Activated CD8-positive, alpha-beta memory T cell treated with anti-CD3 and anti-CD28 coated beads, Interleukin-2, amount 10 ng/mL, durations not matched to agents 7 days and 5 days (primary cell): ENCODE data around the gene GNLY. TPM values are rescaled to one million over a fixed set of nuclear protein-coding genes. Genes with fewer than 3 reads are reported as not detected.
"Not testable (repeated sequence)": the region's sequence is repeated elsewhere in the genome, so short reads cannot be mapped to it uniquely, and the experiment has no call there.

Experiments
- ATAC-seq: fragments of 150-1000 bp; cut with Tn5 transposase; one replicate; pipeline ENCODE4 v1.10.0; 2021; ENCODE audit warnings: moderate library complexity
- CTCF ChIA-PET: fragments of 350-600 bp; sonication (Branson Sonifier 250); formaldehyde crosslinking; loops from one replicate; lab custom pipeline; 2021; ENCODE audit warnings: antibody characterized with exemption; lab: Charles Lee
- DNase-seq: peaks from one replicate; pipeline ENCODE4 v3.0.0-alpha.2; 2020
- H3K27ac Mint-ChIP-seq: one replicate; pipeline ENCODE4 v1.8.0; 2021; ENCODE audit warnings: mild to moderate bottlenecking, mixed read lengths
- H3K27me3 Mint-ChIP-seq: one replicate; pipeline ENCODE4 v1.8.0; 2021; ENCODE audit warnings: mixed read lengths
- H3K36me3 Mint-ChIP-seq: one replicate; pipeline ENCODE4 v1.8.0; 2021; ENCODE audit warnings: mild to moderate bottlenecking, mixed read lengths
- H3K4me1 Mint-ChIP-seq: one replicate; pipeline ENCODE4 v1.8.0; 2021; ENCODE audit warnings: mixed read lengths
- H3K4me3 Mint-ChIP-seq: one replicate; pipeline ENCODE4 v1.8.0; 2021; ENCODE audit warnings: mild to moderate bottlenecking, moderate library complexity, mixed read lengths
- H3K9me3 Mint-ChIP-seq: one replicate; pipeline ENCODE4 v1.8.0; 2022; ENCODE audit warnings: low read depth, mixed read lengths
- total RNA-seq, 2 experiments: library from RNA; stranded (reverse); gene quantifications; one replicate each; pipeline ENCODE4 v1.2.3, GENCODE V29; 2021

GNLY gene
- total RNA-seq, 2 experiments from 2014 or later = 364 to 1,915 TPM

DNA sequence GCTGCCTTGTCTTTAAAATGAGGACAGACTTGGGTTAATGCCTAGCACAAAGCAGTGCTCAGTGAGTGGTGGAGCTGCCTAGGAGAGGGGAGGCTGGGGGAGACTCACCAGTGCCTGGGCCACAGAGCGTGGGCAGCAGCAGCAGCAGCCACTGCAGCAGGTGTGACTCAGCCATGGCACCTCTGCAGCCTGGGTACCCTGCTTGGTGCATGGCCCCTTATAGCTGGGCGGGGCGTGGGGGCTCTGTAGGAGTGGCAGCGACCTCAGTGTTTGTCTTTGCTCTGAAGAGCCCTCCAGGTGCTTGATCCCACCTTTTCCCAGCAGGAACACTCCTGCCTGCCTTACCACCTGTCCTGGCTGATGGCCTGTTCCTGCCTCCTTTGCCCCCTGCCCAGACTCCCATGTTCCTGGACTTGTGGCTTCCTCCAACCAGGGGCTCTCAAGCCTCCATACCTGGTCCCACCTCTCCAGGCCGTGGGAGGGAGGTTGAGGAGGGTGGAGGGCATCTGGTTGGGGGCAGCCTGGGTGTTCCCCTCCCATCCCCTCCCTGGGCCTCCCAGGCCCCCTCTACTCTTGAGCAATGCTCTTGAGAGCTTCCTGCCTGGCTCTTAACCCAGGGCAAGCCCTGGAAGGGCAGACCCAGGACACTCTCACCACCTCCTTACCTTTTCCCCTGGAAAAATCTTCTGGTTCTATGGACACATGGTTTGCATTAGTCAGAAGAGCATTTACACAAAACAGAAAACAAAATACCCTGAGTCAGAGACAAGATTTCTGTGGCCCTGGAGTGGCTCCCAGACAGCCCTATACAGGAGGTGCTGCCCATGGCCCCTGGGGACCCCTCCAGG lies 25.9 kb upstream of the GNLY start, which contains the start of gene SFTPB:
Gene SFTPB, minus strand, starts transcription at position 191 of the 848 bp plus-strand sequence. Its CDS starts 16 bp downstream, at position 175.
- Mint-ChIP-seq H3K4me1 (peaks cover 5% of the 10 kb centered on the region), H3K4me3 (no peak within 1 kb of the TSS), H3K27me3 (peaks cover 6% of the 10 kb centered on the region), H3K27ac (no peak within 1 kb of the TSS), H3K36me3 (no peaks in the 10 kb centered on the region), H3K9me3 (no peaks in the 10 kb centered on the region)
- DNase-seq (no peak), ATAC-seq (no peak)
- CTCF ChIA-PET = interaction anchor here (0.8 to 1.7 kb wide), 3 partner anchors 11 to 37 kb away, joined by 3 to 5 read pairs (median 4); no protein-coding TSS in a partner anchor

DNA sequence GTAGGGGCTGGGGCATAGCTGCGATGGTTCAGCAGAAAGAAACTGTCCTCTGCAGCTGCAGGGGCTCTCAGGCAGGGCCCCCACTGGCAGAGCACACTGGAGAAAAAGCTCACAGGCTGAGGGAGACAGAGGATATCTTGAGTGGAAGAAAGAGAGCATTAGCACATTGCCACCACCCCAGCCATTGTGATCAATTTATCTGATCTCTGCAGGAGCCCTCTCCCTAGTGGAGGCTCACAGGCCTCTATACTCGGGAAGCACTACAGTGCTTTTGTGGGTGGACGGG lies 25.4 kb upstream of the GNLY start:
- ATAC-seq (no peak), DNase-seq (no peak)
- no peaks in the 10 kb centered on the region for H3K36me3 Mint-ChIP-seq
- H3K27ac Mint-ChIP-seq = no peak overlapping the region
- H3K27me3 Mint-ChIP-seq = peaks cover 6% of the 10 kb centered on the region
- no peaks in the 10 kb centered on the region for H3K9me3 Mint-ChIP-seq
- CTCF ChIA-PET = interaction anchor here (1.7 kb wide), 1 partner anchor 10 kb away, joined by 5 read pairs; no protein-coding TSS in a partner anchor
- H3K4me3 Mint-ChIP-seq = no peak overlapping the region
- peaks cover 5% of the 10 kb centered on the region for H3K4me1 Mint-ChIP-seq

DNA sequence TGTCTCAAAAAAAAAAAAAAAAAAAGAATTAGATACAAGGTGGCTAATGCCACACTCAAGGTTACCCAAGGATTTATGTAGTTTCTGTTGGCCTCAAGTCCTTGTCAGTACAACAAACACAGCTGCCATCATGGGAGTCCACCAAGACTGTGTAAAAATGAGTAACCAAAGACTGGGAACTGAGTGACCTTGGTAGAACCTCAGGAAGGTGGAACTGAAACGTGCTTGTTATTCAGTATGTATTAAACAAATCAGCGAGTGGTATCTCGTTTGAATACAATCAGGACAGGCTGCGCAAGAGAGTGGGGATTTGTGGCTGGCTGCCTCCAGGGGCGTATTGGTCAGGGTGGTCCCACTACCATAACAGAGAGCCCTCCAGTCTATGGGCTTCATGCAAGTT lies 24.6 kb upstream of the GNLY start:
- Mint-ChIP-seq H3K9me3 (no peaks in the 10 kb centered on the region), H3K27me3 (peaks cover 6% of the 10 kb centered on the region), H3K4me1 (peaks cover 5% of the 10 kb centered on the region), H3K27ac (no peak overlapping the region), H3K36me3 (no peaks in the 10 kb centered on the region), H3K4me3 (no peak overlapping the region)
- CTCF ChIA-PET = interaction anchor here (1.0 to 1.7 kb wide), 4 partner anchors 9 to 45 kb away, joined by 3 to 5 read pairs (median 4); no protein-coding TSS in a partner anchor
- ATAC-seq (no peak), DNase-seq (no peak)

GRCh38 chr2:85670416-85670815 lies 23.7 kb upstream of the GNLY start:
- H3K4me1 Mint-ChIP-seq, H3K9me3 Mint-ChIP-seq, H3K27ac Mint-ChIP-seq, H3K4me3 Mint-ChIP-seq, ATAC-seq, DNase-seq, H3K27me3 Mint-ChIP-seq, H3K36me3 Mint-ChIP-seq: not testable (repeated sequence)
- CTCF ChIA-PET = interaction anchor here (1.4 to 1.5 kb wide), 2 partner anchors 8 to 33 kb away, joined by 4 read pairs; no protein-coding TSS in a partner anchor

- Mint-ChIP-seq H3K9me3 (no peaks in the 10 kb centered on the region), H3K27ac (no peak overlapping the region), H3K4me3 (no peak overlapping the region), H3K36me3 (no peaks in the 10 kb centered on the region), H3K4me1 (peaks cover 5% of the 10 kb centered on the region), H3K27me3 (peaks cover 12% of the 10 kb centered on the region)
- CTCF ChIA-PET = interaction anchor here (0.6 to 1.5 kb wide), 2 partner anchors 33 to 143 kb away, joined by 3 read pairs; no protein-coding TSS in a partner anchor
- ATAC-seq = no peak
- no peak for DNase-seq
Measured at GRCh38 chr2:85672456-85672855, 21.7 kb upstream of the GNLY start.

GRCh38 chr2:85673716-85674375 lies 20.3 kb upstream of the GNLY start:
- H3K9me3 Mint-ChIP-seq = no peaks in the 10 kb centered on the region
- peaks cover 12% of the 10 kb centered on the region for H3K27me3 Mint-ChIP-seq
- ATAC-seq (no peak), DNase-seq (no peak)
- peaks cover 8% of the 10 kb centered on the region for H3K4me1 Mint-ChIP-seq
- no peak overlapping the region for H3K4me3 Mint-ChIP-seq
- CTCF ChIA-PET = interaction anchor here (0.9 to 1.6 kb wide), 3 partner anchors 25 to 140 kb away, joined by 3 to 4 read pairs (median 3); no protein-coding TSS in a partner anchor
- no peaks in the 10 kb centered on the region for H3K36me3 Mint-ChIP-seq
- no peak overlapping the region for H3K27ac Mint-ChIP-seq

GRCh38 chr2:85674417-85674816 lies 19.7 kb upstream of the GNLY start:
- no peak for DNase-seq
- CTCF ChIA-PET = interaction anchor here (1.4 to 1.6 kb wide), 2 partner anchors 129 to 140 kb away, joined by 4 read pairs; no protein-coding TSS in a partner anchor
- Mint-ChIP-seq H3K4me3 (no peak overlapping the region), H3K9me3 (no peaks in the 10 kb centered on the region), H3K36me3 (no peaks in the 10 kb centered on the region), H3K27ac (no peak overlapping the region), H3K27me3 (peaks cover 12% of the 10 kb centered on the region), H3K4me1 (peaks cover 13% of the 10 kb centered on the region)
- no peak for ATAC-seq

GRCh38 chr2:85675427-85675826 lies 18.7 kb upstream of the GNLY start:
- DNase-seq (no peak), ATAC-seq (no peak)
- CTCF ChIA-PET = interaction anchor here (1.0 to 2.0 kb wide), 5 partner anchors 28 to 128 kb away, joined by 3 to 6 read pairs (median 3); no protein-coding TSS in a partner anchor
- Mint-ChIP-seq H3K27me3 (peaks cover 14% of the 10 kb centered on the region), H3K27ac (no peak overlapping the region), H3K4me3 (no peak overlapping the region), H3K36me3 (peaks cover 2% of the 10 kb centered on the region), H3K9me3 (peaks cover 1% of the 10 kb centered on the region), H3K4me1 (peaks cover 17% of the 10 kb centered on the region)

DNA sequence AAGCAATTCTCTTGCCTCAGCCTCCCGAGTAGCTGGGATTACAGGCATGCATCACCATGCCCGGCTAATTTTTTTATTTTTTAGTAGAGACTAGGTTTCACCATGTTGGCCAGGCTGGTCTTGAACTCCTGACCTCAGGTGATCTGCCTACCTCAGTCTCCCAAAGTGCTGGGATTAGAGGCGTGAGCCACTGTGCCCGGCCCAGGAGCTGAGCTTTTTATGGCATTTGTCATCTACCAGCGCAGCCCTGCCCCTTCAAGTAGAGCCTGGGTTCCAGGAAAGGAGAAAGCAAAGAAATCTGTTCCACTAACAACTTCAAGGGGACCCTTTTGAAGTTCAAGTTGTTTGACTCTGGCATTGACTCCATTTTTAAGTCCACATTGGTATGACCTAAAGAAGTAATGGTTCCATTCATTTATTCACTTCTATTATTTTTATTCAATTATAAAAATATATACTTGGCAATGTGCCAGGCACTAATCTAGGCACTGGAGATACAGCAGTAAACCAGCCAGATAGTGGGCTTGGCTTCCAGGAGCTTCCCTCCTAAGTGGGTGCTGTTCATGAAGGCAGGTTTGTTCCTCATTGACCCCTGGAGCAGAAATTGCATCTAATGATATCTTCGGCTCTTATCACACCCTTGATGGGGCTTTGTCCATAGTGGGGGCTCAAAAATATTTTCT lies 18.2 kb upstream of the GNLY start:
- Mint-ChIP-seq H3K9me3 (peaks cover 1% of the 10 kb centered on the region), H3K36me3 (peaks cover 2% of the 10 kb centered on the region), H3K27me3 (peaks cover 12% of the 10 kb centered on the region), H3K27ac (no peak overlapping the region), H3K4me3 (no peak overlapping the region), H3K4me1 (peaks cover 20% of the 10 kb centered on the region)
- CTCF ChIA-PET = interaction anchor here (0.6 to 2.0 kb wide), 12 partner anchors 13 to 139 kb away, joined by 3 to 12 read pairs (median 3); no protein-coding TSS in a partner anchor
- no peak for DNase-seq
- ATAC-seq = no peak

GRCh38 chr2:85678377-85678776 lies 15.8 kb upstream of the GNLY start:
- peaks cover 1% of the 10 kb centered on the region for H3K9me3 Mint-ChIP-seq
- CTCF ChIA-PET = interaction anchor here (0.7 to 9.6 kb wide), 16 partner anchors 8 to 316 kb away, joined by 3 to 189 read pairs (median 6); partner anchors contain the start of gene GNLY
- peaks cover 32% of the 10 kb centered on the region for H3K4me1 Mint-ChIP-seq
- H3K36me3 Mint-ChIP-seq = peaks cover 7% of the 10 kb centered on the region
- no peak for ATAC-seq
- H3K27me3 Mint-ChIP-seq = peaks cover 12% of the 10 kb centered on the region
- no peak overlapping the region for H3K4me3 Mint-ChIP-seq
- H3K27ac Mint-ChIP-seq = no peak overlapping the region
- DNase-seq = no peak

- no peak overlapping the region for H3K4me3 Mint-ChIP-seq
Measured at GRCh38 chr2:85678794-85679672, 15.1 kb upstream of the GNLY start.

More at GRCh38 chr2:85678794-85679672, 15.1 kb upstream of the GNLY start:
- Mint-ChIP-seq H3K27me3 (peaks cover 12% of the 10 kb centered on the region), H3K9me3 (peaks cover 1% of the 10 kb centered on the region), H3K4me1 (peaks cover 32% of the 10 kb centered on the region), H3K36me3 (peaks cover 7% of the 10 kb centered on the region), H3K27ac (peak overlapping the region; percentile 34)
- ATAC-seq (peak; percentile 88), DNase-seq (peak; percentile 84)
- CTCF ChIA-PET = interaction anchor here (0.6 to 9.6 kb wide), 32 partner anchors 9 to 382 kb away, joined by 3 to 189 read pairs (median 3); partner anchors contain the start of genes GNLY and SFTPB
